Epithelial cell of prostate (primary cell): ENCODE measurements around the gene CTSD.
"Not testable (repeated sequence)": the region's sequence is repeated elsewhere in the genome, so short reads cannot be mapped to it uniquely, and the experiment has no call there.

ENCODE experiments used
- DNase-seq: peaks from one replicate; pipeline ENCODE4 v3.0.0-alpha.2; 2011; ENCODE audit warnings: low read depth, low spot score
- H3K27ac ChIP-seq: fragments of 450-650 bp; 2 replicates; pipeline ENCODE4 v1.5.1; 2017; ENCODE audit warnings: mild to moderate bottlenecking

The CTSD gene

DNA sequence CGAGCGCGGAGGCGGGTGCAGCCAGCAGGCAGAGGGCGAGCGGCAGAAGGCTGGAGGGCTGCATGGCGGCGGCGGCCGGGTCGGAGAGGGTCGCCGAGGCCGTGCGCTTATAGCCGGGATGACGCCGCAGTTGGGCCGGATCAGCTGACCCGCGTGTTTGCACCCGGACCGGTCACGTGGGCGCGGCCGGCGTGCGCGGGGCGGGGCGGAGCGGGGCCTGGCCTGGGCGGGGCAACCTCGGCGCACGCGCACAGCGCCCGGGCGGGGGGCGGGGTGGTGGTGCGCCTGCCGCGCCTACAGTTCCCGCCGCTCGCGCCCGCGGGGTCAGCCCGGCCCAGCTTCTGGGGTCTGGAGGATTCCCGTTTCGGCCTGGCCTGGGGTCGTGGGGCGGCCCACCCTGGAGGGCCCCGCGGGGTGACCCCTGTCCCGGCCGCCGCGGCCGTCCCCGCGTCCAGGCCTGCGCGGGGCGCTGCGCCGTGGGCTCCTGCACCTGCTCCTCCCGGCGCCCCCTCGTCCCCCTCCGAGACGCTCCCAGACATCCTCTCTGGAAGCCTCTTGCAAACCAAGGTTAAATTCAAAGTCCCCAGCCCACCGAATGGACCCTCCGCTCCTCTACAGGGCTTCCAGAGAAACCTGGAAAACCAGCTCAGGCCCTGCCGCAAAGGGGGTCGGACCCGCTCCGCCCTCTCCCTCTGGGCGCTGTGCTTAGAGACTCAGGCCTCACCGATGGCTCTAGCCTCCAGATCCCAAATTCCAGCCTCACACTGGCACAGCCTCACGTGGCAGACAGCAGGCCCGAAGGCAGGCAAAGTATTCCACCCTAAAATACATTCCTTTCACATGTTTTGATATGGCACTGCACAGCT, at the start of gene CTSD:
TSS of gene CTSD (minus strand) at position 132 of the 866 bp plus-strand sequence. CDS start at position 64, 68 bp downstream.
- DNase-seq, result no peak
- peak within 1 kb of the TSS; percentile 83 for H3K27ac ChIP-seq

DNA sequence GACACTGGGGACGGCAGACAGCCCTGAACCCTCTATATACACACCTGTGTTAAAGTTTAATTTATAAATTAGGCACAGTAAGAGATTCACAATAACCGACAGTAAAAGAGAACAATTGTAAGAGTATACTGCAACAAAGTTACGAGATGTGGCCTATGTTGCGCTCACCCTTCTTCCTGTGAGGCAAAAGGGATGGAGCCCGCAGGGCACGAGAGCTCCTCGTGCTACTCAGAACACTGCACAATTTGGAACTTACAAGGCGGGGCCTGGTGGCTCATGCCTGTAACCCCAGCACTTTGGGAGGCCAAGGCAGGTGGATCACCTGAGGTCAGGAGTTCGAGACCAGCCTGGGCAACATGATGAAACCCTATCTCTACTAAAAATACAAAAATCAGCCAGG, 49.6 kb upstream of the CTSD start:
- not testable (repeated sequence) for H3K27ac ChIP-seq, DNase-seq

DNA sequence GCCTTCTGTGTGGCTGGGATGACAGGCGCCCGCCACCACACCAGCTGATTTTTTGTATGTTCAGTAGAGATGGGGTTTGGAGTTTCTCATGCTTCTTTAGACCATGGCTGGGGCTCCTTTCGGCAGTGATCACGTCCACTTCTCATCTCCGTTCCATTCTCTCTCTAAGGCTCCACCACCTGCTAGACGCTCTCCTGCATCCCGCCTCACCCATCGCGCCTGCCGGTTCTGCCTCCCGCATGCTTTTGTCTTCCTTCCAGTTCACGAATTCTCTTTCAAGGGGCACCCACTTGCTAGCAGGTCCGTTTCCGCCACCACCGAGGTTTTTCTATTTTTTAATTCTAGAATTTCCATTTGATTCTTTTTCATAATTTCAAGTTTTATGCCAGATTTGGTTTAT, 49.1 kb upstream of the CTSD start:
- no peak overlapping the region for H3K27ac ChIP-seq
- DNase-seq, result no peak

DNA sequence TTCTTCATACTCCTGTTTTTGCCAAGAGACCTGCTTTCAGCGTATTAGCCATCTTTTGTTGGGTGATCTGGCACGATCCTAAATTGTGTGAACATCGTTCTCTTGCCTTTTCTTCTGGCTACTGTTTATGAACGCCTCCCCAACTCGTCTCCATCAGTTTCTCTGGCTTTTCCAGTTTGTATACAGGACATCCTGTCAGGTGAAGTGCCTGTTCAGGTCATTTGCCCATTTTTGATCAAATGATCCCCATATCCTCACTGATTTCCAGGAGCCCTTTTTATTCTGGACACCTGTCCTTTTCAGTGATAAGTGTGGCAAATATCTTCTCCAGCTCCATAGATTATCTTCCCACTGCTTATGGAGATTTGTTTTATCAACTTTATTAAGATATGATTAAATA, 48.5 kb upstream of the CTSD start:
- DNase-seq, result no peak
- no peak overlapping the region for H3K27ac ChIP-seq

DNA sequence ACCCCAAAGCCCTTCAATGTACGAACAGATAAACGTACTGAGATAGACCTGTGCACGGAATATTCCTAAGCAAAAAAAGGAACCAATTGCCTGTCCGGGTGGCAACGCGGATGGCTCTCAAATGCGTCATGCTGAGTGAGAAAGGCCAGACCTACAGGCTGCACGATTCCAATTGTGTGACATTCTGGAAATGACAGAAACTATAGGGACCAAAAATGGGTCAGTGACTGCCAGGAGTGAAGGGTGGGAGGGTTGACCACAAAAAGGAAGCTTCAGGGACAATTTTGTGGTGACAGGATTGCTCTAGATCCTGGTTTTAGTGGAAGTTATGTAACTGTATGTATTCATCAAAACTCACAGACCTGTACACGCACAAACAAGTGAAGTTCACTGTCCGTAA, 47.0 kb upstream of the CTSD start:
- H3K27ac ChIP-seq, result no peak overlapping the region
- DNase-seq, result no peak

DNA sequence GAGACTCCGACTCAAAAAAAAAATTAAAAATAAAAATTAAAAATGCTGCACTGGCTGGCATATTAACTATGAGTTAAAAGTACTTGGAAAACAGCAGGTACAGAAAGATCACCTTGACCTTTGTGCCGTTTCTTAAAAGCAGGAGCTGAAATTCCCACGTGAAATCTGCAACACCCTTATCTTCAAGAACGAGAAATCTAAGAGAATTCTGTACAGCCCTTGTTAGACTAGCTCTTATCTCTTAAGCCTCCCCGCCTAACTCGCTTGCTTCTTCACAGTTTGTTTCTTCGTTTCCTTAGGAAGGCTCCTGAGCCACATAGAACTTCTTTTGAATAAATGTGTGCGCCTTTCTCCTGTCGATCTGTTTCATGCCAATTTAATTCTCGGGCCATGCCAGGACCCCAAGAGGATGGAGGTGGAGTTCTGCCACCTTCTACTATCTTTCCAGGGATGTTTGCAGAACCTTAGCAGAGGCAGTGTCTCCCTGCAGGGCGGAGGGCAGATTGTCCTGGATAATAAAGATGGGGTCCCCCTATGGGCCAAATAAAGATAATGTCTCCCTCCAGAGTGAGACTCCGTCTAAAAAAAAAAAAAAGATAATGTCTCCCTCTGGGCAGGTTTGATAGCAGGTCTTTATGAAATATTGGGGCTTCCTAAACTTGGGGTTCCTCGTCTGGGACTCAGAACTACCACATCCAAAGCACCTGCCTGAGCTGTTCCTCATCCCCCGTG, 43.7 kb upstream of the CTSD start:
- no peak overlapping the region for H3K27ac ChIP-seq
- DNase-seq, result no peak

DNA sequence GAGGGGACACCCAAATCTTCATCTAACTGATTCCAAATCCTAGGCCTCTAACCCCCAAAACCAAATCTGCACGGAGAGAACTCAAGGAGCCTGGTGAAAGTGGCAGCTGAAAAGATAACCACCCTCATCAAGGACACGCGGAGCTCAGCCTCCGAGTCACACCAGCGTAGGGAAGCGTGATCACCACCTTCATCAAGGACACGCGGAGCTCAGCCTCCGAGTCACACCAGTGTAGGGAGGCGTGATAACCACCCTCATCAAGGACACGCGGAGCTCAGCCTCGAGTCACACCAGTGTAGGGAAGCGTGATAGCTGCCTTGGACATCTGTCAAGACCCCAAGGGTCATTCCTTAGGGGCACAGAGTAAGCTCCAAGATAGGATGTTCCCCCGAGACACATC, 41.8 kb upstream of the CTSD start:
- DNase-seq, result no peak
- no peak overlapping the region for H3K27ac ChIP-seq

DNA sequence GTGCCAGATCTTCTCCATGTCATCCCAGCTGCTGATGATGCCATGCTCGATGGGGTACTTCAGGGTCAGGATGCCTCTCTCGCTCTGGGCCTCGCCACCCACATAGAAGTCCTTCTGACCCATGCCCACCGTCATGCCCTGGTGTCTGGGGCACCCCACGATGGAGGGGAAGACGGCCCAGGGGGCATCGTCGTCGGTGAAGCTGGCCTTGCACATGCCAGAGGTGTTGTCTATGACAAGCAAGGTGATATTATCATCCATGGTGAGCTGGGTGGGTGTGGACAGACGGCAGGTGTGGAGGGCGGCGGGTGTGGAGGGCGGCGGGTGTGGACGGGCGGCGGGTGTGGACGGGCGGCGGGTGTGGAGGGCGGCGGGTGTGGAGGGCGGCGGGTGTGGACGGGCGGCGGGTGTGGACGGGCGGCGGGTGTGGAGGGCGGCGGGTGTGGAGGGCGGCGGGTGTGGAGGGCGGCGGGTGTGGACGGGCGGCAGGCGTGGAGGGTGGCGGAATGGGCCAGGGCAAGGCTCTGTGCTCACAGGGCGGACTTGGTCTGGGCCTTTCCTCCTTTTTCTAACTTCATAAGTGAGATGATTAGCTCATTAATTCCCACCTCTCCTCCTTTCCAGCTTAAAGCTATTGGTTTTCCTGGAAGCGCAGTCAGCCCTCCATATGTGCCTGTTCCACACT, 40.2 kb upstream of the CTSD start:
- not testable (repeated sequence) for DNase-seq, H3K27ac ChIP-seq

DNA sequence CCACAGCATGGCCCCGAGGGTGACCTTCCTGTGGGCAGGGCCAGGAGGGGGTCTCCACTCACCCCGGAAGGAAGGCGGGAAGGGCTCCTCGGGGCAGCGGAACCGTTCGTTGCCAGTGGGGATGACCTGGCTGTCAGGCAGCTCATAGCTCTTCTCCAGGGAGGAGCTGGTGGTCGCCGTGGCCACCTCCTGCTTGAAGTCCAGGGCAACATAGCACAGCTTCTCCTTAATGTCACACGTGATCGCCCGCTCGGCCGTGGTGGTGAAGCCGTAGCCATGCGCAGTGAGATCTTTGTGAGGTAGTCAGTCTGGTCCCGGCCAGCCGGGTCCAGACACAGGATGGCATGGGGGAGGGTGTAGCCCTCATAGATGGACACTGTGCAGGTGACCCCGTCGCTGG, 39.5 kb upstream of the CTSD start:
- no peak overlapping the region for H3K27ac ChIP-seq
- DNase-seq, result no peak

DNA sequence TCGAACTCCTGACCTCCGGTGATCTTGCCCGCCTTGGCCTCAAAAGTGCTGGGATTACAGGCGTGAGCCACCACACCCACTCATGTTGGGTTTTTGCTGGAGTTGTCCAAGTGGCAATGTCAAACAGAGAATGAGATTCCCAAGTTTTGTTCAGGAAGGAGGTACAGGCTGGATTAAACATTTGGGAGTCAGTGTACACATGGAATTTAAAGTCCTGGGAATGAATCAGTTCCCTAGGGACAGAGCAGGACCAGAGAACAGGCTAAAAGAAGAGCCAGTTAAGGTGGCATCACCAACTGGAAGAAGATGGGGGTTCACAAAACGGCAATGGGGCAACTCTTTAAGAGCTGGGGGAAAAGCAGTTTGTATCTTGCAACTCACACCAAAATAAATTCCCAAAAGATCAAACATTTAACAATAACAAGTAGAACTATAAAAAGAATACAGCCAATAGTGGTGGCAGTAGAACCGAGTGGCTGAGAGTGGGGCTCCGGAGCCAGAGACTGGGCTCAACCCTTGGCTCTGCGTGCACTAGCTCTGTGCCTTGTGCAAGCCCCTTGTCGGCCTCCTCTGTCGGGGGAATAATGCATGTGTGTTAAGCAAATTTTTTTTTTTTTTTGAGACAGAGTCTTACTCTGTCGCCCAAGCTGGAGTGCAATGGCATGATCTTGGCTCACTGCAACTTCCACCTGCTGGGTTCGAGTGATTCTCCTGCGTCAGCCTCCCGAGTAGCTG, 33.8 kb upstream of the CTSD start:
- no peak overlapping the region for H3K27ac ChIP-seq
- no peak for DNase-seq

DNA sequence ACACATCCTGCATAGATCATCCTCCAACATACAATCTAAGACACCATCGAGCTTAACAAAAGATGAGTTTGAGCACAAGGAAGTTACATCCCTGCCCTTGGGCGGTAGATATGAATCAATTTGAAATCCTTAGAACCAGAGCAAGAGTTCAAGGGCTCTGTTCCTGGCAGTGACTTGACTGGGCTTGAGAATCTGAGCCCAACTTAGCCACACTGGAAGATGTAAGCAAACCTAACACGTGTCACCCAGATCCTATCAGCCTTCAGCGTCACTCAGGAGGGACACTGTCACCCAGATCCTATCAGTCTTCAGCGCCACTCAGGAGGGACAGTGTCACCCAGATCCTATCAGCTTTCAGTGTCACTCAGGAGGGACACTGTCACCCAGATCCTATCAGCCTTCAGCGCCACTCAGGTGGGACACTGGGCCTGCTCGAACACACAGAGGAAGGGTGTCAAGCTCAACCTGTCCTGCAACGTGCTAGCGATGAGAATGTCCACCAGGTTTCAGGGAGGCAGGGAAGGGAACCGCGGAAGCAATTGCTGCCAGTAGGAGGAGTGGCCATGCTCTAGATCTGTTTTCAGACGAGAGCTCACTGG, 32.8 kb upstream of the CTSD start:
- DNase-seq, result peak; percentile 49
- peak overlapping the region; percentile 23 for H3K27ac ChIP-seq

DNA sequence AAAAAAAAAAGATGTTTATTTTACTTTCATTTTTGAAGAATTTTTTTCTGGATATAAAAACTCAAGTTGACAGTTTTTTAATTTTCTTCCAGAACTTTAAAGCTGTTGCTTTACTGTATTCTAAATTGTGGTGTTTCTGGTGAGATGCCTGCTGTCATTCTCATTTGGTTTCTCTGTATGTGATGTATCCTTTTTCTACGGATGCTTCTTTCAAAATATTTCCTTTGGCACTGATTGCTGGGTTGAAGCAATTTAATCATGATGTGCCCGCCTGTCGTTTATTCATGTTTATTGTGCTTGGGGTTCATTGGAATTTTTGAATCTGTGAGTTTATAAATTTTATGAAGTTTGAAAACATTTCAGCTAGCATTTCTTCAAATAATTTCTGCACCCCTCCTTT, 29.4 kb upstream of the CTSD start:
- no peak overlapping the region for H3K27ac ChIP-seq
- DNase-seq, result no peak

DNA sequence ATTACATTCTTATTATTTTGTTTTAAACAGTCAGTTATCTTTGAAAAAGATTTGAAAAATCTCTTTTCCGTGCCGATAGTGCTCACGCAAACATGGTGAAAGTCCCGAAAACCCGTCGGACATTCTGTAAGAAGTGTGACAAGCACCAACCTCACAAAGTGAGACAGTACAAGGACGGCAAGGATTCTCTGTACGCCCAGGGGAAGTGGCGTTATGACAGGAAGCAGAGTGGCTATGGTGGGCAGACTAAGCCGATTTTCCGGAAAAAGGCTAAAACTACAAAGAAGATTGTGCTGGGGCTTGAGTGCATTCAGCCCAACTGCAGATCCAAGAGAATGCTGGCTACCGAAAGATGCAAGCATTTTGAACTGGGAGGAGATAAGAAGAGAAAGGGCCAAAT, 28.7 kb upstream of the CTSD start:
- no peak for DNase-seq
- H3K27ac ChIP-seq, result no peak overlapping the region

DNA sequence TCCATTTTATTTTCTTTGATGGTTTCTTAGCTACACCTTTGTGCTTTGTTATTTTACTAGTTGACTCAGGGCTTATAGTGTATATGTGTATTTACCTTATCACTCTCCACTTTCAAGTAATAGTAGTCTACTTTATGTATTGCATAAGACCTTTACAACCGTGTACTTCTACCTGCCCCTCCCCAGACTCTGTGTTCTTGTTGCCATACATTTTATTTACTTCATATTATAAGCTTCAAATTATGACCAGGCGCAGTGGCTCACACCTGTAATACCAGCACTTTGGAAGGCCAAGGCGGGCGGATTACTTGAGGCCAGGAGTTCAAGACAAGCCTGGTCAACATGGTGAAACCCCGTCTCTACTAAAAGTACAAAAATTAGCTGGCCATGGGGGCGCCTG, 28.2 kb upstream of the CTSD start:
- DNase-seq, result no peak
- no peak overlapping the region for H3K27ac ChIP-seq

DNA sequence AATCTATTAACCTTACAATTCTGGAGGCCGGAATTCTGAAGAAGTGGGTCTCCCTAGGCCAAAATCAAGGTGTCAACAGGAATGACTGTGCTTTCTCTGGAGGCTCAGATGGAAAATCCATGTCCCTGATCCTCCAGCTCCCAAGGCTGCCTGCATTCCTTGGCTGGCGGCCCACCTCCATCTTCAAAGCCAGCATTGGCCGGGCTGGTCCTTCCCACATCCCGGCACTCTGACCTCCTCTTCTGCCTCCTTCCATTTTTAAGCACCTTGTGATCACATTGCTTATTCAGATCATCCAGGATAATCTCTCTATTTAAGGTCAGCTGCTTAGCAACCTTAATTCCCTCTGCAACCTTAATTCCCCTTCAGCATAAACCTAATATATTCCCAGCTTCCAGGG, 22.7 kb upstream of the CTSD start:
- no peak overlapping the region for H3K27ac ChIP-seq
- no peak for DNase-seq

DNA sequence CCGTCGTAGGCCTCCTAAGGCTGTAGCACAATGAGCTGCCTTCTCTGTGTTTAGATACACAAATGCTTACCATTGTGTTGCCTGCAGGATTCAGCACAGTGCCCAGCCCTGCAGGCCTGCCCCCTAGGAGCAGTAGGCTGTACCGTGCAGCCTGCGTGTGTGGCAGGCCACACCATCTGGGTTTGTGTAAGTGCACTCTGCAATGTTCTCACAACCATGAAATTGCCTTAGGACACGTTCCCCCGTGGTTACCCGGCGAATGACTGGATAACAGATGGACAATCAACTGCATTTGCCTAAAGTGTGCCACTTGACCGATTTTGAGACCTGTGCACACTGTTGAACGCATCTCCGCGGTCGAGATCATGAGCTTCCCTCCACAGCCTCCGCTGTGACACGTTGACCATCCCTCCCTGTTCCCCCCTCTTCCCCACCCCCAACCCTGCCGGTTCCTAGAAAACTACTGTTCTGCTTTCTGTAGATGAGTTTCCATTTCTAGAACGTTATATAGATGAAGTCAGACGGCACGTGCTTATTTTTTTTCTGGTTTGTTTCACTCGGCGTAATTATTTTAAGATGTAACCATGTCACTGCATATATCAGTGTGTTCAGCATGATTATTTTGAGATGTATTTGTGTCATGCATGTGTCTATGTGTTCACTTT, 22.2 kb upstream of the CTSD start:
- H3K27ac ChIP-seq, result no peak overlapping the region
- no peak for DNase-seq

DNA sequence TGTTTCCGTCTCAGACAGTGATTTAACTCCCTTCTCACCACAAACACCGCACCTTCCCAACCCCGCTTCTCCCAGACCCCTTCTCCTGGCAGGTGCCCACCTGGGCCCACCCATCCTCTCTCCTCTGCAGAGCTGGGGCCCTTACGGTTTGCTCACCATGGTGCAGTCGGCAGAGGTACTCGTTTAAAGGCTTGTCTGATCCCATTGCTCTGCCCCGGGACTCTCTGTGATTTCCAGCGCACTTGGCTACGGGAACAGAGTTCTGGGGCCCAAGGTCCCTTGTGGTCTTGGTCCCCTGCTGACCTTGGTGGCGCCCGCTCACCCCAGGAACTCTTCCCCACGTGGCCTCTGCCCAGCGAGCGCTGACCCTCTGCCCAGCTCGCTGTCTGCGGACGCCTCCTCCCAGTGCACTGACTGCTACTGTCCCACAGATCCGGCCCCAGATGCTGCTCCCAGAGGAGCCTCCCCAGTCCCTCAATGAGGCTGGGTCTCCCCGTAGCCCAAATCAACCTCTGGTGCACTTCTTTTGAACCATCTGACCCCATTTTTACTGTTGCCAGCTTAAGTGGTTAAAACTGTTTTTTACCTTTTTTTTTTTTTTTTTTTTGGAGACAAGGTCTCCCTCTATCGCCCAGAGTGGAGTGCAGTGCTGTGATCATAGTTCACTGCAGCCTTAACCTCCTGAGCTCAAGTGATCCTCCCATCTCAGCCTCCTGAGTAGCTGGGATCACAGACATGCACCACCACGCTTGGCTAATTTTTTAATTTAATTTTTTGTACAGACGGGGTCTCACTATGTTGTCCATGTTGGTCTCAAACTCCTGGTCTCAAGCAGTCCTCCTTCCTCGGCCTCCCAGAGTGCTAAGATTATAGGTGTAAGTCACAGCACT, 21.3 kb upstream of the CTSD start:
- no peak for DNase-seq
- H3K27ac ChIP-seq, result no peak overlapping the region

DNA sequence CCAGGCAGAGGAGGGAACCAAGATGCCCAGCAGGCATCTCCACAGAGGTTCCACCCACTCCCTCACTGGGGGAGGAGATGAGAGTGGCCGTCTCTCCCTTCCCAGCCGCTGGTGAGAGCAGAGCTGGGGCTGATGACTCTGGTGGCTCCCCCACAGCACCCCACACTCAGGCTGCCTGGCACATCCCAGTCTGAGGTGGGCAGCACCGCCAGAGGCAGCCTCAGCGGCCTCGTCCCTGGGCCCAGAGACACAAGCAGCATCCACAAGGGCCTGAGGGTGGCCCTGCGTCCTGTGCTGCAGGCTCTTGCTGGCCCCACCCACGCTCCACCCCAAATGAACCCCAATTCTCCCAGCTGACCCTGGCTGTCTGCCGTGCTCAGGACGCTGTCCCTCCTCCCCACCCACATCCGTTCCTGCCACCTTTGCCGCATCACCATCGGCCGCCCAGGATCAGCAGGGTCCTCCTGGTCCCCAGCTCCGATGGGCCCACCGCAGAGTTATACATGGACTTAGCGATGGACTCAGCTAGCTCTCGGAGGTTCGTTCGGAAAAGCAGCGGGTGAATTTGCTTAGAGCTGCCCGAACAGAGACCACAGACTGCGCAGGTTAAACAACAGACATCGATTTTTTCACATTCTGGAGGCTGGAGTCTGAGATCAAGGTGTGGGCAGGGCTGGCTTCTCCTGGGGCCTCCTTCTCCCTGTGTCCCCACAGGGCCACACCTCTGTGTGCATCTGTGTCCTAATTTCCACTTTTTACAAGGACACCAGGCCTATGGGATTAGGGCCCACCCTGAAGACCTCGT, 20.2 kb upstream of the CTSD start:
- no peak for DNase-seq
- H3K27ac ChIP-seq, result no peak overlapping the region
